OCI-LY7 (cell line): Measurements from ENCODE around the gene CBLN1. TPM values are rescaled to one million over a fixed set of nuclear protein-coding genes. Genes with fewer than 3 reads are reported as not detected.

Experiments
- BruUV-seq: library from RNA; stranded (reverse); fragments of 400-500 nt; replicated peaks from 2 replicates; lab custom pipeline; 2021; lab: Mats Ljungman, UMichigan
- CTCF ChIA-PET: fragments of 300-600 bp; sonication (Branson Sonifier 250); formaldehyde crosslinking; loops from one replicate; lab custom pipeline; 2022; ENCODE audit warnings: antibody characterized with exemption; ENCODE audit not compliant: unreplicated experiment; lab: Charles Lee
- POLR2A ChIA-PET: fragments of 300-600 bp; sonication (Branson Sonifier 250); formaldehyde crosslinking; loops from one replicate; lab custom pipeline; 2022; ENCODE audit warnings: antibody characterized with exemption; lab: Charles Lee
- DNase-seq: peaks from one replicate; pipeline ENCODE4 v3.0.0-alpha.2; 2015; ENCODE audit warnings: low spot score
- H2AFZ ChIP-seq: fragments of 200-600 bp; sonication (generic), shearing (Covaris generic); 2 replicates; pipeline ENCODE4 v1.6.1; 2014; ENCODE audit warnings: mild to moderate bottlenecking, antibody characterized with exemption, low read length, moderate library complexity
- H3K27ac ChIP-seq: fragments of 200-600 bp; sonication (generic); 2 replicates; pipeline ENCODE4 v1.5.1; 2014; ENCODE audit warnings: mixed run types, low read depth, mild to moderate bottlenecking, moderate library complexity, low read length, inconsistent platforms; ENCODE audit not compliant: poor library complexity, severe bottlenecking
- H3K36me3 ChIP-seq: fragments of 200-600 bp; sonication (generic); 2 replicates; pipeline ENCODE4 v1.6.1; 2014; ENCODE audit warnings: mild to moderate bottlenecking, antibody characterized with exemption, low read length, moderate library complexity, mixed read lengths; ENCODE audit not compliant: insufficient read depth
- H3K4me1 ChIP-seq: fragments of 200-600 bp; sonication (generic); 2 replicates; pipeline ENCODE4 v1.5.1; 2014; ENCODE audit warnings: mild to moderate bottlenecking, low read length; ENCODE audit not compliant: insufficient read depth, poor library complexity, severe bottlenecking
- H3K4me2 ChIP-seq: fragments of 200-600 bp; sonication (generic); 2 replicates; pipeline ENCODE4 v1.6.1; 2014; ENCODE audit warnings: mild to moderate bottlenecking, low read length
- H3K4me3 ChIP-seq: fragments of 200-600 bp; sonication (generic); 2 replicates; pipeline ENCODE4 v1.5.1; 2014; ENCODE audit warnings: mild to moderate bottlenecking, low read depth, low read length; ENCODE audit not compliant: poor library complexity, severe bottlenecking
- H3K79me2 ChIP-seq: fragments of 200-600 bp; sonication (generic); 2 replicates; pipeline ENCODE4 v1.6.1; 2016; ENCODE audit warnings: low read depth, mild to moderate bottlenecking, low read length, moderate library complexity, mixed read lengths; ENCODE audit not compliant: insufficient read depth
- H3K9me2 ChIP-seq: fragments of 200-600 bp; sonication (generic); 2 replicates; pipeline ENCODE4 v1.6.1; 2016; ENCODE audit warnings: mild to moderate bottlenecking, low read length, mixed read lengths; ENCODE audit not compliant: insufficient read depth
- H3K9me3 ChIP-seq: fragments of 200-600 bp; sonication (generic); 2 replicates; pipeline ENCODE4 v1.6.1; 2014; ENCODE audit warnings: mild to moderate bottlenecking, mixed run types, low read length, mixed read lengths
- H4K20me1 ChIP-seq: fragments of 200-600 bp; sonication (generic); 2 replicates; pipeline ENCODE4 v1.6.1; 2014; ENCODE audit warnings: mild to moderate bottlenecking, antibody characterized with exemption, low read length, moderate library complexity, mixed read lengths; ENCODE audit not compliant: insufficient read depth
- CTCF ChIP-seq: fragments of 200-600 bp; sonication (generic); conservative IDR thresholded peaks from 2 replicates; pipeline ENCODE4 v1.5.1; 2014; ENCODE audit warnings: mild to moderate bottlenecking, antibody characterized with exemption, low read length, moderate library complexity, mixed read lengths
- EZH2phosphoT487 ChIP-seq: fragments of 200-600 bp; sonication (generic); IDR thresholded peaks from 2 replicates; pipeline ENCODE4 v1.6.1; 2018; ENCODE audit warnings: low read depth, borderline replicate concordance, mild to moderate bottlenecking, mixed run types, antibody characterized with exemption, low read length, moderate library complexity, mixed read lengths
- intact Hi-C: fragments of 100-400 bp; cut with micrococcal nuclease; formaldehyde crosslinking; loops from one replicate; pipeline ENCODE4 v1.10.0; 2022; ENCODE audit not compliant: unreplicated experiment
- total RNA-seq, 2 experiments: library from RNA; depleted of rRNA in 1 of 2; stranded (reverse); fragments of >200 nt in 1 of 2; shearing (Covaris generic) in 1 of 2; gene quantifications; 2 replicates each; pipeline ENCODE4 v1.2.3, GENCODE V29; 2014 to 2022

CBLN1 gene
- total RNA-seq, 2 experiments from 2014 or later = 1.4 to 2.9 TPM

DNA sequence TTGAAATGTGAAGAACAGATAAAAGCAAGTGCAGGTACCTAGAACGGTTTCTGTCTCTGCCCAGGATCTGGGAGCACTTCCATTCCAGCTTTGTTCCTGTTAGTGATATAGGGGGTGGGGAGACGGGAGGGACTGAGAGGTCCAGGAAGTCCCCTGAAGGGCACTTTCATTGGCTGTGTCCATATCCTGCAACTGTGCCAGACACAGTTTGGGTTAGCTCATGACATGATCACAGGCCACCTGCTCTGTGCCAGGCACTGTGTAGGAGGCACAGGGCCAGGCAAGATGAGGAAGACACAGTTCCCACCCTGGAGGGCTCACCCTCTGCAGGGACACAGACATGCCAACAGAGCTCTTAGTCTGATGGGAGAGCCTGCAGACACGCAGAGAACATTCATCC, 7.9 kb downstream of the CBLN1 start:
- CTCF ChIA-PET = no interaction called here
- Histone ChIP-seq H2AFZ (no peak overlapping the region), H3K36me3 (no peaks in the 10 kb centered on the region), H3K27ac (no peak overlapping the region), H3K4me3 (no peak overlapping the region), H3K9me2 (no peaks in the 10 kb centered on the region), H3K79me2 (no peaks in the 10 kb centered on the region), H3K4me1 (no peaks in the 10 kb centered on the region), H3K9me3 (no peaks in the 10 kb centered on the region), H4K20me1 (no peaks in the 10 kb centered on the region; the same call in 1 of the 2 replicates), H3K4me2 (no peak overlapping the region)
- intact Hi-C loops = no loop called here
- POLR2A ChIA-PET = no interaction called here
- DNase-seq = no peak
- BruUV-seq = no TSS peak
- TF ChIP-seq CTCF = no peak
- no peak for TF ChIP-seq EZH2phosphoT487

GRCh38 chr16:49271363-49271762, 10.3 kb downstream of the CBLN1 start:
- no TSS peak for BruUV-seq
- Histone ChIP-seq H3K27ac (no peak overlapping the region), H3K4me3 (no peak overlapping the region), H2AFZ (no peak overlapping the region), H3K79me2 (no peaks in the 10 kb centered on the region), H3K36me3 (no peaks in the 10 kb centered on the region), H3K4me2 (no peak overlapping the region), H3K9me2 (no peaks in the 10 kb centered on the region), H3K4me1 (no peaks in the 10 kb centered on the region), H4K20me1 (no peaks in the 10 kb centered on the region; the same call in 1 of the 2 replicates), H3K9me3 (no peaks in the 10 kb centered on the region)
- no peak for DNase-seq
- intact Hi-C loops = no loop called here
- no peak for TF ChIP-seq EZH2phosphoT487
- no peak for TF ChIP-seq CTCF
- ChIA-PET POLR2A (interaction anchor here (0.7 to 0.9 kb wide), 4 partner anchors 9 to 57 kb away, joined by 3 to 6 read pairs (median 4); no protein-coding TSS in a partner anchor), CTCF (no interaction called here)

DNA sequence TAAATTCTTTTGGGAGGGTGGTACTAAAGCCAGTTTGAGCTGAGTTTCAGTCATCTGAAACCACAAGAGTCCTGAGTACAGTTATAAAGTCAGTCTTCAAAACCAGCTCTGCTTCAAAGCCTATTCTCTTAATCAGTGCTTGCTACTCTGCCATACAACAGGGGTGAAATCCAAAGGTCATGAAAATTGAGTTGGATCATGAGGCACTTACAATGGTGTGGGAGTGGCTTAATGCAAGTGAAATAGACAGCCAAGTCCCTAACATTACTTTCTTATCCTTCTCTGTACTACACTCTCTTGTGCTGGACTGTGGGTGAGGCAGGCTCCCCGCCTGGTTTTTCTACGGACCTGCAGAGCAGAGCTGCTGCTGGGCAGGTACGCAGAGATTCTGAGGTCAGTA, 12.4 kb downstream of the CBLN1 start:
- no peaks in the 10 kb centered on the region; the same call in 1 of the 2 replicates for H4K20me1 ChIP-seq
- no peak overlapping the region for H3K4me3 ChIP-seq
- BruUV-seq = no TSS peak
- H3K79me2 ChIP-seq = no peaks in the 10 kb centered on the region
- no peaks in the 10 kb centered on the region for H3K4me1 ChIP-seq
- no peaks in the 10 kb centered on the region for H3K9me3 ChIP-seq
- intact Hi-C loops = no loop called here
- POLR2A ChIA-PET = interaction anchor here (0.8 to 1.1 kb wide), 2 partner anchors 17 to 53 kb away, joined by 3 read pairs; no protein-coding TSS in a partner anchor
- CTCF ChIA-PET = no interaction called here
- TF ChIP-seq EZH2phosphoT487 = no peak
- H3K27ac ChIP-seq = no peak overlapping the region
- no peaks in the 10 kb centered on the region for H3K9me2 ChIP-seq
- no peaks in the 10 kb centered on the region for H3K36me3 ChIP-seq
- H2AFZ ChIP-seq = no peak overlapping the region
- no peak for DNase-seq
- H3K4me2 ChIP-seq = no peak overlapping the region
